ENCODE measurements around the gene TOR2A.

Gene TOR2A

DNA sequence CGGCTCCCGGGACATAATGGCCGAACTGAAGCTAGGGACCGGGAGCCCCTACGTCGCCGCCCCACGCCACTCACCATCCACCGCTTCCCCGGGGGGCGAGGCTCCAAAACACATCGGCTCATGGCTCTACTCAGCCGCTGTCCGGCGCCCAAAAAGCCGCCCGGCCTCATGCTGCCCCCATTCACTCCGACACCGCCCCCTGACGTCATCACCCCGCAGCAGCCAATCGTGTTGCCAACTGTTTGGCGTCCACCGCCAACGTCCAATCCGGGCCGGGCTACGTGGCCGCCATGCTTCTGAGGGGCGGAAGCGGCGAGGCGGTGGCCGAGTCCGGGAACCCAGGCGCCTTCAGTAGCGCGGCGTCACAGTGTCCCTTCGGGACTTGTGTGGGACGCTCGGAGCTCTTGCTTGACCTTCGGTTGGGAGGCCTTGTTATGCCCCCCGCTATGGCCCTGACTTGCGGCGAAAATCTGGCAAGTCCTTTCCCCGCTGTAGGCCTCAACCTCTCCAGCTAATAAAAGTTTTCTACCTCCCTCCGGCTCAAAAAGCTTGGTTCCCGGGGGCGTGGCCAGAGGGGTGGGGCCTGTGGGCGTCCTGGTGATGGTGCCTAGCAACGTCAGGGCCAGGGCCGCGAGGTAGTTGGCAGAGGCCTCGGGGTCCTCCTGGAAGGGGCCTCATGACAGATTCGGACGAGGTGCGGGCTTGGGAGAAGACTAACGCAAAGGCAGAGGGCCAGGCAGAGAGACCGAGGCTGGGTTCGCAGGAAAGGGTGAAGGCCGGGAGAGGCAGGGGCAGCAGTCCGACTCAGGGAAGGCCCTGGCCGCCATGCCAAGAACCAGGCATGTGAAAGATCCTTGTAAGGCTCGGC is 19.4 kb downstream of the TOR2A start, which contains the start of the genes PTRH1 and TTC16:
Gene PTRH1, minus strand, starts transcription at position 194 of the 868 bp plus-strand sequence. Its CDS starts 24 bp downstream, at position 170.
Gene TTC16, plus strand, starts transcription at position 610 of the 868 bp plus-strand sequence. Its CDS starts 67 bp downstream, at position 677.
- DNase-seq = peak; percentile 87

- DNase-seq = no peak
Measured at GRCh38 chr9:127714951-127715469, 20.1 kb downstream of the TOR2A start.

GRCh38 chr9:127714020-127714750 is 20.9 kb downstream of the TOR2A start:
- no peak for DNase-seq

DNA sequence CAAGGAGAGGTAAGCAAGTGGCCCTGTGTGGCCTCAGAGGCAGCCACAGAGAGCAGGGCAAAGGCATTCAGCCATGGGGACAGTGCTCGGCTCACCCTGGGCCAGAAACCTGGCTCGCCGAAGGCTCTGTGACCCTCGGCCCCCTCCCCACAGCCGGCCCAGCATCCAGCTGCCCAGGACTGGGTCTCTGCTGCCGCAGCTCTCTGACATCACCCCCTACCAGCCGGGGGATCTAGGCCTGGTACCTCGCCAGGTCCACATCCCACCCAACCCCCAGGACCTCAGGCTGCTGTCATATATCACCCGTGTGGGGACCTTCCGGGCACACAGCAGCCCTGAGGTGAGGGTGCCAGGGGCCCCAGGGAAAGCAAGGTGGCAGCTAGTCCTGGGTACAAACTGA is 22.2 kb downstream of the TOR2A start:
- no peak for DNase-seq

DNA sequence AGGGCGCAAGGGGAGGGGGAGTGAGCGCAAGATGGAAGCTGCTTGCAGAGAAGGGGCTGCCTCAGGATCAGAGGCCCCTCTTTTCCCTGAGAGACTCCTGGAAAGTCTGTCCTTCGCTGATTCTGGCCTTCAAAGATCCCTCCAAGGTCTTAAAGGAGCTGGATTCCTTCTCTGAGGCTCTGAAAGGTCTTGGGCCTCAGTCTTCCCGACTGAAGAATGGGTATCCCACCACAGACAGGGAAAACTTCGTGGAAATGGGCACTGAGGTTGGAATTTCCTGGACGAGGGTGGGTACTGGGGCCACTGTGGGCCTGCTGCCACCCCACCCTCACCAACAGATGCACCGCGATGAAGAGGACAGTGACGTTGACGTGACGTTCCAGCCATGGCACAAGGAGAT is 22.7 kb downstream of the TOR2A start:
- no peak for DNase-seq

GRCh38 chr9:127711831-127712274 is 23.2 kb downstream of the TOR2A start:
- DNase-seq = no peak

- no peak for DNase-seq
Measured at GRCh38 chr9:127711226-127711701, 23.8 kb downstream of the TOR2A start.

DNA sequence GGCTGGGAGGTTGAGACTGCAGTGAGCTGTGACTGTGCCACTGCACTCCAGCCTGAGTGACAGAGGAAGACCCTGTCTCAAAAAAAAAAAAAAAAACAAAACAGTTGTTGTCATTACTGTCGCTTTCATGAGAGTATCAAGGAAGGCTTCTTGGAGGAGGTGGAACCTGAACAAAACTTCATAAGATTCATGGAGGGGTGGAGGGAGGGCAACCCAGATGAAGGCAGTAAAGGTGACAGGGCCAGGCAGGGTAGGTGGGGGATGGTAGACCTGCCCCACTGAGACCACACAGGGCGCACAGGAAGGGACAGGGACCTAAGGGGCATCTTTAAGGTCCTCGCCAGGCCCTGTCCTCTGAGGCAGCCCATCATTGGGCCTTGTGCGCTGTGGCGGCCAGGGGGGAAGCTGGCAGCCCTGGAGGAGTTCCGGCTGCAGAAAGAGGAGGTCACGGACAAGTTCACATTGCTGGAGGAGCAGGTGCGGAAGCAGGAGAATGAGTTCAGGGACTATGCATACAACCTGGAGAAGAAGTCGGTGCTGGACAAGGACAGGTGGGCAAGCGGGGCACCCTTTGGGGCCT is 24.8 kb downstream of the TOR2A start:
- no peak for DNase-seq

DNA sequence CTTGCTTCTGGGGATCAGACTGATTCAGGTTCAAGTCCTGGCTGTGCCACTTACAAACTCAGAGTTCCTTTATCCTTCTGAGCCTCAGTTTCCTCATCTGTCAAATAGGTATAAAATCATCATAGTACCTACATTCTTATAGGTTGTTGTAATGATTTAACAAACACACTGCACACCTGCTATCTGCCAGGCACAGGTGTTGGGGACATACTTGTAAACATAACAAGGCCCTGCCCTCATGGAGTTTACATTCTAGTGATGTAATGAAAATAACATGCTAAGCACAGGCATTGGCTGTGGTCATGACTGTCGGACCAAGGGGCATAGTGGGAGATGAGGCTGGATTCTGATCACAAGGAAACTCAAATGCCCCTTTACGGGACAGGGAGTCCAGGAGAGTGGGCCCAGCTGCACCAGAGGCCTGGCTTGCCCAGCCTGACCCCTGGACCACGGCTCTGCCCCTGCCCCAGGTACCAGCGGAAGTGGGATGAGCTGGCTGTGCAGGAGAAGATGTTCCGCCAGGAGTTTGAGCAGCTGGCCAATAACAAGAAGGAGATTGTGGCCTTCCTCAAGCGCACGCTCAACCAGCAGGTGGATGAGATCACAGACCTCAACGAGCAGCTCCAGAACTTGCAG is 26.0 kb downstream of the TOR2A start:
- DNase-seq = no peak

GRCh38 chr9:127707766-127708165 is 27.3 kb downstream of the TOR2A start:
- no peak for DNase-seq

- DNase-seq = peak; percentile 24
Measured at GRCh38 chr9:127706836-127707241, 28.3 kb downstream of the TOR2A start, which contains the start of gene CFAP157. CFAP157 (plus strand) TSS chr9:127706988; CDS start chr9:127707032, 44 bp downstream.

- no peak for DNase-seq
Measured at GRCh38 chr9:127705577-127706379, 29.3 kb downstream of the TOR2A start.

DNA sequence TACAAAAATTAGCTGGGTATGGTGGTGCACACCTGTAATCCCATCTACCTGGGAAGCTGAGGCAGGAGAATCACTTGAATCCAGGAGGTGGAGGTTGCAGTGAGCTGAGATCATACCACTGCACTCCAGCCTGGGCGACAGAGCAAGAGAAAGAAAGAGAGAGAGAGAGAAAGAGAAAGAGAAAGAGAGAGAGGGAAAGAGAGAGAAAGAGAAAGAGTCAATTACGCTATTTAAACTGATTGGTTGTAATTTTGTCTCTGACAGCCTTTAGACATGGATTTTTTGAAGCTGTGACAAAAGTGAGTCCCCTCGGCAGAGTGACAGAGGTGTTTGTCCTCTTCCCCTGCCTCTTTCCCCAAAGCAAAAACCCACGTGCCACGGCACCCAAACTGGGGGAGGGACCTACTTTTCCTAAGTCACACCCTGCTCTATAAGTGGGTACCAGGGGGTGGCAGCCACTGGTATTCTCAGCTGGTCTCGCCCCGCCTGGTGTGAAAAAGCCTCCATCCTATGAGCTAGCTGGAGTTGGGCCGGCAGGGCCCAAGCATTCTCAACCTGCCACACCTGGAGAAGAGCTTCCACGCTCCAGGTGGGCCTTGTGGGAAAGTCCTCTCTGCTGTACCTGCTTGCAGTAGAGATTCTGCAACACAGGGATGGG is 31.7 kb downstream of the TOR2A start:
- DNase-seq = no peak

DNA sequence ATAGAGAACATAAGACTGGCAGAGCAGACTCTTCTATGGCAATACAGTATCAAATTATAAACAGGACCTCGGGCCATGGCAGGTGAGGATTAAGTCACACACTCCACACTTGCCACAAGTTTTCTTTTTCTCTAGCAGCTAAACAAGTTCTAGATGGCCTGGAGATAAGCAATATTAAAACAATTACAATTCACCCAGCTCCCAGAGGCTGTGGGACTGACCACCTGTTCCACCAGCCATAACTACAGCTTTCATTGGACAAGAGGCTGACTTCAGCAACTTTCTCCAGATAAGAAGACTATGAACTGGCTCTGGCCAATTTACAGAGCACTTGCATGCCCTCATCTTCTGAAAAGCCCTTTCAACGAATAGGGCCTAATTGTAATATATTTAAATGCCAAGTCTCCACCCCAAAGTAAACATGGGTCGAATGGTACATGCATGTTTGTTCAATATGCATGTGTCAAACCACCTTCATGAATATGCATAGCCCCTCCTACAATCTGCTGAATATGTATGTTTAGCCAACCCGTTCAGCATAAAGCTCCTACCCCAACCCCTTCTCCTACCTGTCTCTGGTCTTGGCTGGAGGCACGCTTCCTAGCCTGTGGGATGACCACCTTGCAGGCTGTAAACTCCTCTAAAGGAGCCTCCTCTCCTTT is 34.4 kb downstream of the TOR2A start:
- no peak for DNase-seq

DNA sequence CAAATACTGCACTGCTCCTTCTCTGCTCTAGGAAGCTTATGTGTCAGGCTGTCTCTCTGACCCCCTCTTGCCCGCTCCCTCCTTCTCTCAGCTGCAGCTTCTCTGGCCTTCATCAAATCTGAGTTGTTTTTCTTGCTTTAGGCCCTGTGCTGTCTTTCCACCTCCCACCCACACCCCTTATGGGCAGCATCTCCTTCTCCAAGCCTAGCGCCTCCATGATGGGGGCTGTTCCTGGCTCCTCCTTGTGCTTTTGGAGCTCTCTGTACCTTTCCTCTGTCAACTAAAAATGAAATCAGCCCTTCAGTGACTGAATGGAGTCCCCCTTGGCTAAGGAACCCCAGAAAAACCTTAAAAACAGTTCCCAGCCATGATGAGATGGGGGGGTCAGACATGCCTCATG is 35.0 kb downstream of the TOR2A start:
- no peak for DNase-seq

DNA sequence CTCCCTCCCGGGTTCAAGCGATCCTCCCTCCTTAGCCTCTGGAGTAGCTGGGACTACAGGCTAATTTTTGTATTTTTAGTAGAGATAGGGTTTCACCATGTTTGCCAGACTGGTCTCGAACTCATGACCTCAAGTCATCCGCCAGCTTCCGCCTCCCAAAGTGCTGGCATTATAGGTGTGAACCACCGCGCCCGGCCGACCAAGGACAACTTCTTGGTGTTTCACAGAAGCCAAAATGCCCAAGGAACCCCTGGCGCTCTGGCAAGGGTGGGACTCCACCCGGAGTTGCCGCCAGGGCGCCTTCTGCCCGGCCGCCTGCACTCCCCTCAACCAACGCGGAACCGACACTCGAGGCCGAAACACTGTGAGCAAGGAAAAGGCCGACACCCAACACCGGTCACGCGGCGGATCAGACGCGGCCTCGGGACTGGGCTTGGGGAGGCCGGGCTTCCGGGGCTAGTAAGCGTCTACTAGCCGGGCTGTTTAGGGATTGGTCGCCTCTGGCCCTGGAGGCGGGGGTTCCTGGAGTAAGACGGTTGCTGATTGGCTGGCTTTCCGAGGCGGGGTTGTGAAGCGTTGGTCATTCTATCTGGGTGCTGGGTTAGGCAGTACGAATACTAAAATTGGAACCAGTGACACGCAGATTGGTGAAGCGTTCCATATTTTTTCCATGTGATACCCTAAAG is 36.0 kb downstream of the TOR2A start:
- peak; percentile 55 for DNase-seq

DNA sequence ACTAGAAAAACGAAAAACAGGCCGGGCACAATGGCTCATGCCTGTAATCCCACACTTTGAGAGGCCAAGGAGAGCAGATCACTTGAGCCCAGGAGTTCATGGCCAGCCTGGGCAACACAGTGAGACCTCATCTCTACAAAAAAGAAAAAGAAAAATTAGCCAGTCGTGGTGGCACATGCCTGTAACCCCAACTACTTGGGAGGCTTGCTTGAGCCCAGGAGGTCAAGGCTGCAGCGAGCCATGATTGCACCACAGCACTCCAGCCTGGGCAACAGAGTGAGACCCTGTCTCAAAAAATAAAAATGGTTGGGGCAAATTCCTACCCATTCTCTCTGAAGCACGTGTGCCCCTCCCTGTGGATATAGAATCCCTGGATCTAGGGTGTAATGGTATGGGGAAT is 36.7 kb downstream of the TOR2A start:
- no peak for DNase-seq

DNA sequence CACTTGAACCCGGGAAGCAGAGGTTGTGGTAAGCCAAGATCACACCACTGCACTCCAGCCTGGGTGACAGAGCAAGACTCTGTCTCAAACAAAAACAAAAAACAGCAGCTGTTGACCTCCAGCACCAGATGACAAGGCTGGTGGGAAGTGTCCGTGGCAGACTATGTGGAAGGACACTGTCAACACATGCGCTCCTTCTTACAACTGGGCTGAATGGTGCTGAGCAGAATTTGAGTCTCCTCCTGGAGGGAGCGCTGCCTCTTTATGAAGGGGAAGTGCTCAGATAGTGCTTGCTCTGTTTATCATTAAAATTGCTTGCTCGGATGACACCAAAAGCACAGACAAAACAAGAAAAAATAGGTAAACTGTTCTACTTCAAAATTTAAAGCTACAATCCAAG is 37.5 kb downstream of the TOR2A start:
- DNase-seq = no peak

- no peak for DNase-seq
Measured at GRCh38 chr9:127694890-127695720, 40.0 kb downstream of the TOR2A start.

Data from NCI-H748 treated with DMSO at 0.1 percent for 48 hours (cell line).